ENCODE results near the gene PKM. TPM values are rescaled to one million over a fixed set of nuclear protein-coding genes. Genes with fewer than 3 reads are reported as not detected.

PKM gene
- total and polyA plus RNA-seq, 9 of the 15 experiments (the other 6 are each of a cell fraction or from before 2014, with no cell fraction given): 140 to 825 (median 383) TPM

DNA sequence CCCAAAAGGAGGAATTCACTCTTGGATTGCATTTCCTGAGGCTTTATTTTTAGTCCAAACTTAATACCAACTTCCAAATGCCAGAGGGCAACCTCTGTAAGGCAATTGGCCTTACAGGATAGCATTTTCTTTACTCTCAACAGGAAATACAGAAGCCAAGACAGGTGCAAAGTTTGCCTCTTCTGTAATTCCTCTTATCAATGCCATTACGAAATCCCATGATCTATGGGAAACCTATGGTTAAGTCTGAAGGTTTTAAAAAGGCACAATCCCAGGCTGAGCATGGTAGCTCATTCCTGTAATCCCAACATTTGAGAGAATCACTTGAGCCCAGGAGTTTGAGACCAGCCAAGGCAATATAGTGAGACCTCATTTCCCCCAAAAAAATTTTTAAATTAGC lies 14.9 kb downstream of the PKM start (continued):
- TF ChIP-seq, protein P1, sequence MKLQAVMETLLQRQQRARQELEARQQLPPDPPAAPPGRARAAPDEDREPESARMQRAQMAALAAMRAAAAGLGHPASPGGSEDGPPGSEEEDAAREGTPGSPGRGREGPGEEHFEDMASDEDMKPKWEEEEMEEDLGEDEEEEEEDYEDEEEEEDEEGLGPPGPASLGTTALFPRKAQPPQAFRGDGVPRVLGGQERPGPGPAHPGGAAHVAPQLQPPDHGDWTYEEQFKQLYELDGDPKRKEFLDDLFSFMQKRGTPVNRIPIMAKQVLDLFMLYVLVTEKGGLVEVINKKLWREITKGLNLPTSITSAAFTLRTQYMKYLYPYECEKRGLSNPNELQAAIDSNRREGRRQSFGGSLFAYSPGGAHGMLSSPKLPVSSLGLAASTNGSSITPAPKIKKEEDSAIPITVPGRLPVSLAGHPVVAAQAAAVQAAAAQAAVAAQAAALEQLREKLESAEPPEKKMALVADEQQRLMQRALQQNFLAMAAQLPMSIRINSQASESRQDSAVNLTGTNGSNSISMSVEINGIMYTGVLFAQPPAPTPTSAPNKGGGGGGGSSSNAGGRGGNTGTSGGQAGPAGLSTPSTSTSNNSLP (IDR thresholded peaks at IDR 0.05; ENCODE audit: borderline replicate concordance, low read depth, low read length): no peak
- TF ChIP-seq MTA3 (IDR thresholded peaks at IDR 0.05; ENCODE audit: borderline replicate concordance) (no peak), POLR2A (conservative IDR thresholded peaks at IDR 0.05) (no peak), TOE1 (IDR thresholded peaks at IDR 0.05; ENCODE audit: borderline replicate concordance) (no peak), TOE1 (CRISPR knock-in tag; IDR thresholded peaks at IDR 0.05; ENCODE audit: borderline replicate concordance, low read depth) (no peak), ZKSCAN8 (CRISPR knock-in tag; IDR thresholded peaks at IDR 0.05) (no peak), ZNF184 (CRISPR knock-in tag; IDR thresholded peaks at IDR 0.05) (no peak)
- TF ChIP-seq, protein P2, sequence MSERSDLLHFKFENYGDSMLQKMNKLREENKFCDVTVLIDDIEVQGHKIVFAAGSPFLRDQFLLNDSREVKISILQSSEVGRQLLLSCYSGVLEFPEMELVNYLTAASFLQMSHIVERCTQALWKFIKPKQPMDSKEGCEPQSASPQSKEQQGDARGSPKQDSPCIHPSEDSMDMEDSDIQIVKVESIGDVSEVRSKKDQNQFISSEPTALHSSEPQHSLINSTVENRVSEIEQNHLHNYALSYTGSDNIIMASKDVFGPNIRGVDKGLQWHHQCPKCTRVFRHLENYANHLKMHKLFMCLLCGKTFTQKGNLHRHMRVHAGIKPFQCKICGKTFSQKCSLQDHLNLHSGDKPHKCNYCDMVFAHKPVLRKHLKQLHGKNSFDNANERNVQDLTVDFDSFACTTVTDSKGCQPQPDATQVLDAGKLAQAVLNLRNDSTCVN (CRISPR knock-in tag; IDR thresholded peaks at IDR 0.05): no peak

DNA sequence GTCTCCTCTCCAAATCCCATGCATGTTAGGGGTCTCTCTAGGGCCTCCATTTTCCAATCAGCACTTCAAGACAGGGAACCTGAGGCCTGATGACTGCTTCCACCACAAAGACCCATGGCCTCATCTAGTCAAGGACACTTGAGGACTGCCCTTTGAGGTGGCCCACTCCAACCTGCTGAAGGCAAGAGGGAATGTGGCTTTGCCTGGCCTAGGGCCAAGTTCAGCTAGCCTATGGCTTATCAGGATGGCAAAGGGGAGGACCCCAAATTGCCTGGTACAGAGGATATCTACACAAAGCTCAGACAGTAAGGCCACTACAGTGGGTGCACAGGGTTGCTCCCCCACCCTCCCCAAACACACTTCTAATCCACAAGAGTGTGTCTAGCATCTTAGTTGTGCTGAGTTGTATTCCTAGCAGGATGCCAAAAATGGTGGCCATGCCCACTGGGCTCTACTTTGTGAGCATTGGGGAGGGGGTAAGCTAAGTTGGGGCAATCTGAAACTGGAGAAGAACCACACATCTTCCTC lies 23.4 kb downstream of the PKM start:
- ChIA-PET POLR2A (interaction anchor here (0.8 to 0.9 kb wide), 2 partner anchors 21 to 143 kb away, joined by 3 to 5 read pairs; no protein-coding TSS in a partner anchor), CTCF (ENCODE audit: low intra/inter-chr PET ratio) (no interaction called here)
- intact Hi-C loops (cut with micrococcal nuclease) (no loop called here), in situ Hi-C loops (cut with MboI) (no loop called here)
- Histone ChIP-seq H3K4me1 (replicated peaks in 1 of 2; ENCODE audit: control insufficient read depth in 2 of 2, insufficient read depth in 2 of 2, low read length in 2 of 2) (no peaks in the 10 kb centered on the region), H3K9me3 (replicated peaks; ENCODE audit: control insufficient read depth, insufficient read depth, low read depth, low read length) (no peaks in the 10 kb centered on the region), H3K36me3 (ENCODE audit: control insufficient read depth, insufficient read depth, low read length) (peaks cover 98% of the 10 kb centered on the region), H2AFZ (ENCODE audit: low read depth, low read length) (no peak overlapping the region), H4K20me1 (replicated peaks; ENCODE audit: control insufficient read depth, insufficient read depth, low read length) (peaks cover 11% of the 10 kb centered on the region; the same call in 1 of the 2 replicates), H3K79me2 (ENCODE audit: control insufficient read depth, insufficient read depth, low read length) (peaks cover 2% of the 10 kb centered on the region; the same call in 1 of the 3 replicates), H3K9ac (ENCODE audit: insufficient read depth in 1 of 2, low read depth in 2 of 2, low read length in 2 of 2) (no peak overlapping the region), H3K9me1 (ENCODE audit: control insufficient read depth, insufficient read depth, low read length) (peaks cover 10% of the 10 kb centered on the region), H3K27ac (ENCODE audit: extremely low read depth, low read depth, low read length) (no peak overlapping the region), H3K4me2 (ENCODE audit: insufficient read depth, low read length) (no peak overlapping the region), H3K27me3 (ENCODE audit: control insufficient read depth in 2 of 2, insufficient read depth in 2 of 2, low read length in 2 of 2) (no peaks in the 10 kb centered on the region), H3K4me3 (no peak overlapping the region)
- TF ChIP-seq GTF2A2 (tag; IDR thresholded peaks at IDR 0.05) (no peak), NFIC (IDR thresholded peaks at IDR 0.05) (peak; percentile 74)
- FAIRE-seq (no peak), ATAC-seq (no peak), DNase-seq (ENCODE audit: extremely low read depth in 1 of 4, low spot score in 3 of 4) (no peak)
- BruUV-seq (replicated peaks): no TSS peak
